SU-DHL-6 (cell line): Measurements from ENCODE around the gene ADAMTS16.

ENCODE experiments used
- H2AFZ ChIP-seq: fragments of 200-600 bp; sonication (generic); 2 replicates; pipeline ENCODE4 v1.6.1; 2014; ENCODE audit warnings: low read depth, mild to moderate bottlenecking, moderate library complexity, mixed read lengths, antibody characterized with exemption, low read length; ENCODE audit not compliant: severe bottlenecking
- H3F3A ChIP-seq: fragments of 200-600 bp; shearing (Covaris generic); 2 replicates; pipeline ENCODE4 v1.6.0; 2016; ENCODE audit warnings: antibody characterized with exemption, mild to moderate bottlenecking; ENCODE audit not compliant: insufficient read depth
- H3K27ac ChIP-seq: fragments of 200-600 bp; sonication (generic); 2 replicates; pipeline ENCODE4 v1.5.1; 2016; ENCODE audit warnings: low read depth, mild to moderate bottlenecking, low read length, moderate library complexity, mixed read lengths
- H3K27me3 ChIP-seq: fragments of 200-600 bp; sonication (generic), shearing (Covaris generic); 2 replicates; pipeline ENCODE4 v1.6.0; 2014; ENCODE audit warnings: mild to moderate bottlenecking, low read length
- H3K36me3 ChIP-seq: fragments of 200-600 bp; sonication (generic); 2 replicates; pipeline ENCODE4 v1.6.1; 2014; ENCODE audit warnings: mild to moderate bottlenecking, low read length, mixed read lengths
- H3K4me2 ChIP-seq: fragments of 300-600, 200-600 bp; shearing (Covaris generic), sonication (generic); 2 replicates; pipeline ENCODE4 v1.6.0; 2014; ENCODE audit warnings: low read length, low read depth, mild to moderate bottlenecking; ENCODE audit not compliant: poor library complexity, severe bottlenecking
- H3K4me3 ChIP-seq: fragments of 200-600 bp; sonication (generic); 2 replicates; pipeline ENCODE4 v1.5.1; 2014; ENCODE audit warnings: antibody characterized with exemption, low read length, mild to moderate bottlenecking, mixed read lengths; ENCODE audit not compliant: insufficient read depth, poor library complexity, severe bottlenecking
- H3K79me2 ChIP-seq: fragments of 200-600 bp; sonication (generic); 2 replicates; pipeline ENCODE4 v1.6.1; 2014; ENCODE audit warnings: mild to moderate bottlenecking, low read length, moderate library complexity; ENCODE audit not compliant: insufficient read depth
- H3K9ac ChIP-seq: fragments of 200-600 bp; sonication (generic); 2 replicates; pipeline ENCODE4 v1.7.0; 2014; ENCODE audit warnings: mild to moderate bottlenecking, low read length
- H3K9me2 ChIP-seq: fragments of 200-600 bp; sonication (generic); replicated peaks from 2 replicates; pipeline ENCODE4 v1.6.1; 2014; ENCODE audit warnings: low read length; ENCODE audit not compliant: insufficient read depth
- H3K9me3 ChIP-seq: fragments of 200-600 bp; sonication (generic); 2 replicates; pipeline ENCODE4 v1.6.1; 2014; ENCODE audit warnings: low read length, mixed read lengths; ENCODE audit not compliant: insufficient read depth
- H4K20me1 ChIP-seq: fragments of 200-600 bp; sonication (generic); 2 replicates; pipeline ENCODE4 v1.6.1; 2014; ENCODE audit warnings: low read depth, mild to moderate bottlenecking, antibody characterized with exemption, low read length, moderate library complexity, mixed read lengths
- CTCF ChIP-seq: fragments of 200-600 bp; sonication (generic); IDR thresholded peaks from one replicate; pipeline ENCODE4 v1.5.1; 2017; ENCODE audit warnings: antibody characterized with exemption, mild to moderate bottlenecking, low read length, moderate library complexity; ENCODE audit not compliant: insufficient read depth, poor library complexity, severe bottlenecking
- EZH2phosphoT487 ChIP-seq: fragments of 200-600 bp; sonication (generic), shearing (Covaris generic); conservative IDR thresholded peaks from 2 replicates; pipeline ENCODE4 v1.6.1; 2018; ENCODE audit warnings: mild to moderate bottlenecking, antibody characterized with exemption, low read length, moderate library complexity, mixed read lengths

Gene ADAMTS16

DNA sequence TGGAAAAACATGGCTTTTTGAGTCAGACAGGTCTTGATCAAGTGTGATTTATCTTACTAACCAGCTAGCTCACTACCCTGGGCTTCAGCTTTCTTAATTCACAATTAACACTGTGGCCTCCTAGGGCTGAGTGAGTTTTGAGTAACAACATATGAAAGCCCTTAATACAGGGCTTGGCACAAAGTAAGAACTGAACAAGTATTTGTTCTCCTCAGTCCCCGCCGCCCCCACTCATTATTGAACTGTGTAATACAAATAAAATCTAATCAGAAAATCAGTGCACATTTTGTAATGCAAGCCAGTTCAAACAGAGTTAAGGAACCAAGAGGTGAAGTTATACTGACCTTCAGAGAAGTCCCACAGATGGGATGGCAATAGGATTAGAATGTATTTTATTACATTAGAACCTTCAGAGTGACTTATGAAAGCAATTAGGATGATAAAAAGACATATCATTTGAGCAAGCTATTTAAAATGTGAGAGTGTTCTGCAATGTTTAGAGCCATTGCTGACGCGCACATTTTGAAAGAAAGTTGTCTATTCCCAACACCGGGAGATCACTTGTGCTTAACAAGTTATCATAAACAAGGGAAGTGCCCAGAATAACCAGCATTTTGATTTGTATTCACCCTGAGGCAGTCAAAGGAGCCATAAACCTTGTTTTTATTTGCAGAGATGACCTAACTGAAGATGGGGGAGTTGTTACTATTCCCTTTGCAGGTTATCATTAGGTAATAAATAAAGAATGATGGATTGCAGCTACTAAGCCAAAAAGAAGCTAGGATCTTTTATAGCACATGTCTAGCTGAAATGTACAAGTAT is 19.4 kb downstream of the ADAMTS16 start:
- H3K27ac ChIP-seq, result no peak overlapping the region
- H3K79me2 ChIP-seq, result no peaks in the 10 kb centered on the region
- H3F3A ChIP-seq, result no peaks in the 10 kb centered on the region
- 0 out of 2 replicates have a peak, but pooled peaks cover 4% of the 10 kb centered on the region for H3K9me2 ChIP-seq
- no peak overlapping the region for H3K9ac ChIP-seq
- no peak overlapping the region for H2AFZ ChIP-seq
- no peaks in the 10 kb centered on the region for H4K20me1 ChIP-seq
- H3K36me3 ChIP-seq, result no peaks in the 10 kb centered on the region
- no peak overlapping the region for H3K4me2 ChIP-seq
- TF ChIP-seq CTCF (no peak), EZH2phosphoT487 (no peak)
- no peak overlapping the region for H3K4me3 ChIP-seq
- H3K27me3 ChIP-seq, result no peaks in the 10 kb centered on the region
- no peaks in the 10 kb centered on the region for H3K9me3 ChIP-seq

GRCh38 chr5:5164163-5164562 is 24.0 kb downstream of the ADAMTS16 start:
- Histone ChIP-seq H3K9me3 (no peaks in the 10 kb centered on the region), H3K79me2 (no peaks in the 10 kb centered on the region), H3K27me3 (no peaks in the 10 kb centered on the region), H3K9me2 (no peaks in the 10 kb centered on the region), H3K27ac (no peak overlapping the region), H3F3A (no peaks in the 10 kb centered on the region), H3K4me2 (no peak overlapping the region), H3K36me3 (no peaks in the 10 kb centered on the region), H2AFZ (no peak overlapping the region), H3K9ac (no peak overlapping the region), H3K4me3 (no peak overlapping the region), H4K20me1 (no peaks in the 10 kb centered on the region)
- TF ChIP-seq CTCF, result no peak
- no peak for TF ChIP-seq EZH2phosphoT487

- H3K27me3 ChIP-seq, result no peaks in the 10 kb centered on the region
These were observed 25.4 kb downstream of the ADAMTS16 start for GRCh38 chr5:5165541-5166002.

More at GRCh38 chr5:5165541-5166002, 25.4 kb downstream of the ADAMTS16 start:
- no peaks in the 10 kb centered on the region for H3F3A ChIP-seq
- TF ChIP-seq CTCF (no peak), EZH2phosphoT487 (no peak)
- no peak overlapping the region for H3K9ac ChIP-seq
- no peaks in the 10 kb centered on the region for H3K79me2 ChIP-seq
- H3K36me3 ChIP-seq, result no peaks in the 10 kb centered on the region
- H4K20me1 ChIP-seq, result no peaks in the 10 kb centered on the region
- H2AFZ ChIP-seq, result no peak overlapping the region
- no peak overlapping the region for H3K4me3 ChIP-seq
- H3K27ac ChIP-seq, result no peak overlapping the region
- H3K9me3 ChIP-seq, result no peaks in the 10 kb centered on the region
- H3K9me2 ChIP-seq, result no peaks in the 10 kb centered on the region
- no peak overlapping the region for H3K4me2 ChIP-seq
